NB4 (cell line): ENCODE data around the gene KLK5.

Experiments
- MAX ChIP-seq: IDR thresholded peaks from 2 replicates; pipeline ENCODE4 v1.6.1; 2011; ENCODE audit warnings: low read depth, low read length
- MYC ChIP-seq: IDR thresholded peaks from 2 replicates; pipeline ENCODE4 v1.6.1; 2011; ENCODE audit warnings: low read depth, low read length
- POLR2A ChIP-seq: IDR thresholded peaks from 2 replicates; pipeline ENCODE4 v1.6.1; 2011; ENCODE audit warnings: mild to moderate bottlenecking; ENCODE audit not compliant: insufficient read length; ENCODE audit errors: extremely low read depth
- TF ChIP-seq, protein P1 (sequence below): IDR thresholded peaks from one replicate; pipeline ENCODE4 v1.5.1; 2012; ENCODE audit warnings: low read depth, low read length

- TF ChIP-seq POLR2A (no peak), MYC (no peak), MAX (no peak)
- TF ChIP-seq, protein P1, sequence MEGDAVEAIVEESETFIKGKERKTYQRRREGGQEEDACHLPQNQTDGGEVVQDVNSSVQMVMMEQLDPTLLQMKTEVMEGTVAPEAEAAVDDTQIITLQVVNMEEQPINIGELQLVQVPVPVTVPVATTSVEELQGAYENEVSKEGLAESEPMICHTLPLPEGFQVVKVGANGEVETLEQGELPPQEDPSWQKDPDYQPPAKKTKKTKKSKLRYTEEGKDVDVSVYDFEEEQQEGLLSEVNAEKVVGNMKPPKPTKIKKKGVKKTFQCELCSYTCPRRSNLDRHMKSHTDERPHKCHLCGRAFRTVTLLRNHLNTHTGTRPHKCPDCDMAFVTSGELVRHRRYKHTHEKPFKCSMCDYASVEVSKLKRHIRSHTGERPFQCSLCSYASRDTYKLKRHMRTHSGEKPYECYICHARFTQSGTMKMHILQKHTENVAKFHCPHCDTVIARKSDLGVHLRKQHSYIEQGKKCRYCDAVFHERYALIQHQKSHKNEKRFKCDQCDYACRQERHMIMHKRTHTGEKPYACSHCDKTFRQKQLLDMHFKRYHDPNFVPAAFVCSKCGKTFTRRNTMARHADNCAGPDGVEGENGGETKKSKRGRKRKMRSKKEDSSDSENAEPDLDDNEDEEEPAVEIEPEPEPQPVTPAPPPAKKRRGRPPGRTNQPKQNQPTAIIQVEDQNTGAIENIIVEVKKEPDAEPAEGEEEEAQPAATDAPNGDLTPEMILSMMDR = no peak
Measured at GRCh38 chr19:50998686-50999085, 45.8 kb upstream of the KLK5 start.
